GM23338 (cell line): Measurements from ENCODE around the gene AHDC1. TPM values are rescaled to one million over a fixed set of nuclear protein-coding genes. Genes with fewer than 3 reads are reported as not detected.
"Not testable (repeated sequence)": the region's sequence is repeated elsewhere in the genome, so short reads cannot be mapped to it uniquely, and the experiment has no call there.

Experiments used
- ATAC-seq: fragments of 200-7000 bp; cut with Tn5 transposase; 3 replicates; pipeline ENCODE4 v1.9.1; 2020
- DNase-seq: peaks from one replicate; pipeline ENCODE4 v3.0.0-alpha.2; 2015; ENCODE audit warnings: low spot score
- H2AFZ ChIP-seq: fragments of 200-600 bp; sonication (generic); 2 replicates; pipeline ENCODE4 v1.8.0; 2016; ENCODE audit warnings: antibody characterized with exemption, mild to moderate bottlenecking, moderate library complexity
- H3F3A ChIP-seq: fragments of 200-600 bp; sonication (generic); replicated peaks from 2 replicates; pipeline ENCODE4 v1.8.0; 2017; ENCODE audit warnings: antibody characterized with exemption, mixed run types, low read depth
- H3K27ac ChIP-seq: fragments of 200-600 bp; sonication (generic); 2 replicates; pipeline ENCODE4 v1.6.1; 2016; ENCODE audit warnings: low read depth
- H3K27me3 ChIP-seq: fragments of 200-600 bp; sonication (generic); 2 replicates; pipeline ENCODE4 v1.8.0; 2016; ENCODE audit warnings: mild to moderate bottlenecking, mixed run types, moderate library complexity; ENCODE audit not compliant: insufficient read depth
- H3K36me3 ChIP-seq: fragments of 200-600 bp; sonication (generic); 2 replicates; pipeline ENCODE4 v1.8.0; 2016; ENCODE audit warnings: mild to moderate bottlenecking; ENCODE audit not compliant: insufficient read depth
- H3K4me1 ChIP-seq: fragments of 200-600 bp; sonication (generic); 2 replicates; pipeline ENCODE4 v1.8.0; 2016; ENCODE audit warnings: mild to moderate bottlenecking, moderate library complexity; ENCODE audit not compliant: insufficient read depth
- H3K4me2 ChIP-seq: fragments of 200-600 bp; sonication (generic); 2 replicates; pipeline ENCODE4 v1.7.1; 2017; ENCODE audit warnings: mixed run types
- H3K4me3 ChIP-seq: fragments of 200-600 bp; sonication (generic); 2 replicates; pipeline ENCODE4 v1.6.1; 2016; ENCODE audit warnings: mixed run types
- H3K79me2 ChIP-seq: fragments of 200-600 bp; sonication (generic); replicated peaks from 2 replicates; pipeline ENCODE4 v1.8.0; 2017; ENCODE audit warnings: mild to moderate bottlenecking; ENCODE audit not compliant: insufficient read depth
- H3K9me2 ChIP-seq: fragments of 200-600 bp; sonication (generic); 2 replicates; pipeline ENCODE4 v1.8.0; 2017; ENCODE audit not compliant: insufficient read depth
- H4K20me1 ChIP-seq: fragments of 200-600 bp; sonication (generic); replicated peaks from 2 replicates; pipeline ENCODE4 v1.8.0; 2017; ENCODE audit warnings: mild to moderate bottlenecking; ENCODE audit not compliant: insufficient read depth
- H3K27ac Mint-ChIP-seq: 2 replicates; pipeline ENCODE4 v1.8.0; 2020; ENCODE audit warnings: inconsistent platforms, mild to moderate bottlenecking, moderate library complexity, mixed read lengths
- H3K27me3 Mint-ChIP-seq: 3 replicates; pipeline ENCODE4 v1.8.0; 2022; ENCODE audit warnings: low read depth, mild to moderate bottlenecking, moderate library complexity, mixed read lengths, inconsistent platforms; ENCODE audit not compliant: insufficient read depth, poor library complexity
- H3K36me3 Mint-ChIP-seq: 3 replicates; pipeline ENCODE4 v1.8.0; 2021; ENCODE audit warnings: low read depth, mild to moderate bottlenecking, inconsistent platforms, moderate library complexity, mixed read lengths
- H3K4me1 Mint-ChIP-seq: 3 replicates; pipeline ENCODE4 v1.8.0; 2020; ENCODE audit warnings: mild to moderate bottlenecking, inconsistent platforms, mixed read lengths
- H3K4me3 Mint-ChIP-seq: 3 replicates; pipeline ENCODE4 v1.8.0; 2021; ENCODE audit warnings: moderate library complexity, mild to moderate bottlenecking, inconsistent platforms, mixed read lengths
- H3K9me3 Mint-ChIP-seq: 3 replicates; pipeline ENCODE4 v1.8.0; 2020; ENCODE audit warnings: moderate library complexity, mild to moderate bottlenecking, inconsistent platforms, mixed read lengths
- CREB1 ChIP-seq: fragments of 250-450 bp; sonication (Bioruptor Pico); IDR thresholded peaks from 2 replicates; pipeline ENCODE4 v1.5.0; 2020; ENCODE audit warnings: low read depth, mild to moderate bottlenecking, moderate library complexity
- CTCF ChIP-seq, 2 experiments: fragments of 200-600 bp in 1 of 2; sonication (generic) in 1 of 2; conservative IDR thresholded peaks; 2 replicates each; pipeline versions ENCODE4 v1.5.1 to v1.6.1; 2016 to 2017; ENCODE audit warnings: antibody characterized with exemption in 2 of 2, low read depth in 2 of 2, mild to moderate bottlenecking in 2 of 2, moderate library complexity in 1 of 2
- EZH2 ChIP-seq: fragments of 200-600 bp; sonication (generic); IDR thresholded peaks from one replicate; pipeline ENCODE4 v1.8.0; 2017; ENCODE audit warnings: antibody characterized with exemption, mild to moderate bottlenecking, low read depth; ENCODE audit not compliant: unreplicated experiment
- JUNB ChIP-seq: IDR thresholded peaks from one replicate; pipeline ENCODE4 v1.6.1; 2016; ENCODE audit warnings: antibody characterized with exemption; ENCODE audit not compliant: unreplicated experiment
- NANOG ChIP-seq: IDR thresholded peaks from 2 replicates; pipeline ENCODE4 v1.6.1; 2016; ENCODE audit warnings: antibody characterized with exemption, borderline replicate concordance
- POLR2AphosphoS5 ChIP-seq: IDR thresholded peaks from 2 replicates; pipeline ENCODE4 v1.6.1; 2016; ENCODE audit warnings: antibody characterized with exemption, low read depth
- REST ChIP-seq: IDR thresholded peaks from one replicate; pipeline ENCODE4 v1.6.1; 2018; ENCODE audit warnings: antibody characterized with exemption; ENCODE audit not compliant: unreplicated experiment
- ZNF114 ChIP-seq: fragments of 250-450 bp; sonication (Bioruptor Pico); IDR thresholded peaks from 2 replicates; pipeline ENCODE4 v1.5.0; 2020; ENCODE audit warnings: mild to moderate bottlenecking, moderate library complexity
- ZNF331 ChIP-seq: fragments of 250-450 bp; sonication (Bioruptor Pico); IDR thresholded peaks from 2 replicates; pipeline ENCODE4 v1.5.0; 2020; ENCODE audit warnings: low read depth, mild to moderate bottlenecking, moderate library complexity
- ZNF462 ChIP-seq: fragments of 250-450 bp; sonication (Bioruptor Pico); IDR thresholded peaks from 2 replicates; pipeline ENCODE4 v1.5.0; 2020; ENCODE audit warnings: mild to moderate bottlenecking, moderate library complexity
- polyA plus RNA-seq: library from polyadenylated mRNA; unstranded; fragments of >200 nt; fragmentation: Nextera tagmentation; extraction: Ambion mirVana; gene quantifications from 2 replicates; pipeline ENCODE4 v1.2.1, GENCODE V29; 2016
- total RNA-seq: library from RNA; depleted of rRNA; stranded (reverse); fragments of >200 nt; shearing (Covaris generic); gene quantifications from 2 replicates; pipeline ENCODE4 v1.2.3, GENCODE V29; 2014

The AHDC1 gene
- total and polyA plus RNA-seq, 2 experiments from 2014 or later = 8.3 to 22.2 TPM

- no peak for TF ChIP-seq ZNF462
- TF ChIP-seq NANOG = no peak
- no peak for TF ChIP-seq ZNF331 (CRISPR knock-in tag)
- TF ChIP-seq ZNF114 (CRISPR knock-in tag) = no peak
Measured at GRCh38 chr1:27628712-27629111, 24.8 kb upstream of the AHDC1 start (continued).

GRCh38 chr1:27627733-27628132, 23.8 kb upstream of the AHDC1 start:
- not testable (repeated sequence) for ATAC-seq, H3K27me3 ChIP-seq, H3K27ac Mint-ChIP-seq, H3K4me3 ChIP-seq, DNase-seq, H2AFZ ChIP-seq, H4K20me1 ChIP-seq, H3K79me2 ChIP-seq, H3K27ac ChIP-seq, H3K9me3 Mint-ChIP-seq, H3K36me3 Mint-ChIP-seq, H3K36me3 ChIP-seq, H3F3A ChIP-seq, H3K4me2 ChIP-seq, H3K9me2 ChIP-seq, H3K4me3 Mint-ChIP-seq
- H3K27me3 Mint-ChIP-seq = peaks cover 10% of the 10 kb centered on the region
- H3K4me1 Mint-ChIP-seq = peaks cover 38% of the 10 kb centered on the region
- H3K4me1 ChIP-seq = peaks cover 28% of the 10 kb centered on the region

GRCh38 chr1:27627061-27627460, 23.1 kb upstream of the AHDC1 start:
- no peak overlapping the region for H3K4me3 ChIP-seq
- TF ChIP-seq EZH2 (no peak), REST (no peak), JUNB (no peak), ZNF114 (CRISPR knock-in tag) (no peak), CREB1 (CRISPR knock-in tag) (no peak), CTCF (conservative IDR thresholded peaks at IDR 0.05; ENCODE audit: low read depth in 2 of 2) (no peak), POLR2AphosphoS5 (no peak)
- DNase-seq (no peak), ATAC-seq (no peak)
- no peaks in the 10 kb centered on the region for H3K79me2 ChIP-seq
- Mint-ChIP-seq H3K4me3 (no peak overlapping the region), H3K27me3 (peaks cover 7% of the 10 kb centered on the region), H3K9me3 (no peaks in the 10 kb centered on the region), H3K36me3 (no peaks in the 10 kb centered on the region), H3K27ac (no peak overlapping the region), H3K4me1 (peaks cover 41% of the 10 kb centered on the region)
- H2AFZ ChIP-seq = no peak overlapping the region
- no peak overlapping the region for H3K27ac ChIP-seq
- H3K36me3 ChIP-seq = no peaks in the 10 kb centered on the region
- no peaks in the 10 kb centered on the region; the same call in 1 of the 2 replicates for H3F3A ChIP-seq
- peaks cover 35% of the 10 kb centered on the region for H3K4me1 ChIP-seq
- no peaks in the 10 kb centered on the region for H3K9me2 ChIP-seq
- no peaks in the 10 kb centered on the region for H4K20me1 ChIP-seq
- no peaks in the 10 kb centered on the region; the same call in 1 of the 2 replicates for H3K27me3 ChIP-seq
- no peak overlapping the region for H3K4me2 ChIP-seq
